Caco-2 (cell line): Measurements from ENCODE around the gene C2orf76. TPM values are rescaled to one million over a fixed set of nuclear protein-coding genes. Genes with fewer than 3 reads are reported as not detected.
A peak's percentile ranks its signal among the peaks of the same experiment; 100 is the strongest.

Source experiments
- BruUV-seq: library from RNA; stranded (reverse); fragments of 400-500 nt; replicated peaks from 2 replicates; lab custom pipeline; 2021; lab: Mats Ljungman, UMichigan
- CTCF ChIA-PET: fragments of 300-600 bp; sonication (Branson Sonifier 250); formaldehyde crosslinking; loops from one replicate; lab custom pipeline; 2022; ENCODE audit warnings: antibody characterized with exemption; lab: Charles Lee
- POLR2A ChIA-PET: fragments of 300-600 bp; sonication (Branson Sonifier 250); formaldehyde crosslinking; loops from one replicate; lab custom pipeline; 2022; ENCODE audit warnings: antibody characterized with exemption; lab: Charles Lee
- DNase-seq, 2 experiments: peaks; one replicate each; pipeline versions ENCODE4 v3.0.0 to v3.0.0-alpha.2; 2020 to 2022
- H3K27me3 ChIP-seq: replicated peaks from 2 replicates; pipeline ENCODE4 v1.6.0; 2011; ENCODE audit warnings: low read length; ENCODE audit not compliant: control insufficient read depth, insufficient read depth
- H3K36me3 ChIP-seq: 2 replicates; pipeline ENCODE4 v1.5.1; 2011; ENCODE audit warnings: low read length; ENCODE audit not compliant: control insufficient read depth, insufficient read depth
- H3K4me1 ChIP-seq: fragments of 250-450 bp; sonication (Bioruptor Pico); 2 replicates; pipeline ENCODE4 v1.5.1; 2020; ENCODE audit warnings: mild to moderate bottlenecking
- H3K4me3 ChIP-seq: 2 replicates; pipeline ENCODE4 v1.5.1; 2011; ENCODE audit warnings: low read depth, mild to moderate bottlenecking, control low read depth, low read length
- H3K9me3 ChIP-seq: fragments of 250-450 bp; sonication (Bioruptor Pico); 2 replicates; pipeline ENCODE4 v1.5.1; 2020; ENCODE audit warnings: mild to moderate bottlenecking, moderate library complexity
- H3K27ac Mint-ChIP-seq: one replicate; pipeline ENCODE4 v1.8.0; 2022; ENCODE audit warnings: mixed read lengths; ENCODE audit not compliant: unreplicated experiment
- H3K27me3 Mint-ChIP-seq: one replicate; pipeline ENCODE4 v1.8.0; 2022; ENCODE audit warnings: mixed read lengths; ENCODE audit not compliant: insufficient read depth, unreplicated experiment
- H3K36me3 Mint-ChIP-seq: one replicate; pipeline ENCODE4 v1.8.0; 2022; ENCODE audit warnings: mild to moderate bottlenecking, mixed read lengths; ENCODE audit not compliant: insufficient read depth, unreplicated experiment
- H3K4me1 Mint-ChIP-seq: one replicate; pipeline ENCODE4 v1.8.0; 2022; ENCODE audit warnings: low read depth, mixed read lengths; ENCODE audit not compliant: unreplicated experiment
- H3K4me3 Mint-ChIP-seq: one replicate; pipeline ENCODE4 v1.8.0; 2022; ENCODE audit warnings: mild to moderate bottlenecking, moderate library complexity, mixed read lengths; ENCODE audit not compliant: unreplicated experiment
- H3K9me3 Mint-ChIP-seq: one replicate; pipeline ENCODE4 v1.8.0; 2022; ENCODE audit warnings: mixed read lengths; ENCODE audit not compliant: unreplicated experiment
- CTCF ChIP-seq, 2 experiments: fragments of 200-600 bp in 1 of 2; IDR thresholded peaks; 1 replicate in 1 of 2; 2 replicates in 1 of 2; pipeline versions ENCODE4 v1.5.1 to v1.8.0; 2011 to 2022; ENCODE audit warnings: antibody characterized with exemption in 1 of 2, control low read depth in 1 of 2, inconsistent platforms in 1 of 2, low read depth in 1 of 2, low read length in 1 of 2, mild to moderate bottlenecking in 1 of 2, moderate library complexity in 1 of 2; ENCODE audit not compliant: insufficient read depth in 1 of 2, severe bottlenecking in 1 of 2, unreplicated experiment in 1 of 2
- intact Hi-C: fragments of 100-400 bp; cut with micrococcal nuclease; formaldehyde crosslinking; loops from one replicate; pipeline ENCODE4 v1.10.0; 2022; ENCODE audit not compliant: unreplicated experiment
- total RNA-seq: library from RNA; stranded (reverse); gene quantifications from 2 replicates; pipeline ENCODE4 v1.2.3, GENCODE V29; 2022

C2orf76 gene
- total RNA-seq, 1 experiment from 2014 or later = 6.5 TPM

DNA sequence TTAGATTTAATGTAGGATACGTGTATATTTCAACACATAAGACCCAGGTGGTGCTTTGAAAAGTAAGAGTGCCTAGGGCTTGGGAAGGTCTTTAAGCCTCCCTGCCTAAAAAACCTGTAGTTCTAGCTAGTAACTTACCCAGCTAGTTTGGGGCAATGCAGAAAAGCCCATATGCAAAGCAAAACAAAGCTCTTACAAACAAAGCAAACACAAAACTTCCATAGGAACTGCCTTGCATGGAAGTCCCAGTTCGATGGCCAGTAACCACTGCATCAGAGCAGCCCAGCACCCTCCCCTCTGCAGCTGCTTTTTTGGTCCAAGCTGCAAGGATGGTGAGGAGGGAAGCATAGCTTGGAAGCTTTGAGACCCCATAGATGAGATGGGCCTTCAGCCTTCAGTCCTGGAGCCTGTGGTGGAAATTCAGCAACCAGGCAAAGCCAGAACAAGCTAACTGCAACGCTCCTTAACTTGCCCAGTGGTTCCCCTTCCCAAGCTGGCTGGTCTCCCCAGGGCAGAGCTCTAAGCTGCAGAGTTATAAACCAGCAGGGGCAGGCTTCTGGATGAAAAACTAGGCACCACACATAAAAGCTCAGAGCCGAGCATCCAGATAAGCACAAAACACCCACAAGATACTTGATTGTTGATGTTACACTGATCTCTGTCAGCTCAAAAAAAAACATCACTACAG, 16.2 kb downstream of the C2orf76 start:
- POLR2A ChIA-PET = interaction anchor here (0.9 kb wide), 1 partner anchor 16 kb away, joined by 3 read pairs; the partner anchor contains the start of genes C2orf76 and DBI
- H3K27me3 Mint-ChIP-seq = no peaks in the 10 kb centered on the region
- Histone ChIP-seq H3K27me3 (no peaks in the 10 kb centered on the region), H3K36me3 (no peaks in the 10 kb centered on the region), H3K4me1 (no peaks in the 10 kb centered on the region), H3K9me3 (no peaks in the 10 kb centered on the region), H3K4me3 (no peak overlapping the region)
- CTCF ChIA-PET = interaction anchor here (0.8 to 1.3 kb wide), 2 partner anchors 16 to 137 kb away, joined by 3 to 7 read pairs; partner anchors contain the start of genes C2orf76 and DBI
- no peak overlapping the region for H3K4me3 Mint-ChIP-seq
- no peak overlapping the region for H3K27ac Mint-ChIP-seq
- intact Hi-C loops = no loop called here
- DNase-seq = peak in 1 of 2 experiments; percentile 7
- H3K9me3 Mint-ChIP-seq = peaks cover 9% of the 10 kb centered on the region
- no peaks in the 10 kb centered on the region for H3K36me3 Mint-ChIP-seq
- no peaks in the 10 kb centered on the region for H3K4me1 Mint-ChIP-seq
- peak in 1 of 2 experiments; percentile 22 for TF ChIP-seq CTCF (IDR thresholded peaks at IDR 0.05; ENCODE audit: insufficient read depth in 1 of 2, low read depth in 1 of 2, low read length in 1 of 2, severe bottlenecking in 1 of 2, unreplicated experiment in 1 of 2)
- BruUV-seq = no TSS peak

DNA sequence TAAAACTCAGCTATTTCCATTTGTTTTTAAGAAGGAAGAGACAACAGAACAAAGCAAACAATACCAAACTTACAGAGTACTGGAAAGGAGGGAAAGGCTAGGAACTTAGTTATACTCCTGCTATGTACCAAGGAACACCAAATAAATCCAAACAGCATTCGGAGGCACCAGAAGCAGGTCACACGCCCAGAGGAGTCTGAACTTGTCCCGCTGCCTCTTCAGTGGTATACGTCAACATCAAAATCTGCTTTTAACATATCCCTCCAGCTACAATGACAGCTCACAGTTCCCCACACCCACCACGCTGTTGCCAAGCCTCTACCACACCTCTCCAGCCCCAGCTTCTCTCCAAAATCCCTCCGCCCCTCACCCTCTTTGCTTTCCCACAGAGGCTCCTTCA, 17.3 kb downstream of the C2orf76 start:
- Mint-ChIP-seq H3K27me3 (no peaks in the 10 kb centered on the region), H3K9me3 (peaks cover 9% of the 10 kb centered on the region), H3K36me3 (no peaks in the 10 kb centered on the region), H3K4me3 (no peak overlapping the region), H3K4me1 (no peaks in the 10 kb centered on the region), H3K27ac (no peak overlapping the region)
- no peaks in the 10 kb centered on the region for H3K27me3 ChIP-seq
- H3K36me3 ChIP-seq = no peaks in the 10 kb centered on the region
- no peak overlapping the region for H3K4me3 ChIP-seq
- intact Hi-C loops = no loop called here
- CTCF ChIA-PET = no interaction called here
- no peak for DNase-seq
- H3K4me1 ChIP-seq = no peaks in the 10 kb centered on the region
- POLR2A ChIA-PET = no interaction called here
- no peak for TF ChIP-seq CTCF (IDR thresholded peaks at IDR 0.05; ENCODE audit: insufficient read depth in 1 of 2, low read depth in 1 of 2, low read length in 1 of 2, severe bottlenecking in 1 of 2, unreplicated experiment in 1 of 2)
- no peaks in the 10 kb centered on the region for H3K9me3 ChIP-seq
- BruUV-seq = no TSS peak

DNA sequence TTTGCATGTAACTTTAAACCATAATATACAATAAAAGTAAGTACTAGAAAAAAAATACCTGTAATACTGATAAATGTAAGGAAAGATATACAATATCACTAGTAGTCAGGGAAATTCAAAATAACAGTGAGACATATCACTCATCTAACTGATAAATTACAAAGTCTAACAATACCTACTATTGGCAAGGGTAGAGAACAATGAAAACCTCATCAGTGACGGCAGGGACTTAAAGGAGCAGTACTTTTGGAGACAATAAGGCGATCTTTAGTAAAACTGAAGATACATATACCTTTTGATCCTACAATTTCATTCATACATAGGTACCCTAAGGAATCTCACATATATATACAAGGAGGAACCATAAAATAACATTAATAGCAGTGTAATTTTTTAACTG, 24.9 kb downstream of the C2orf76 start:
- Mint-ChIP-seq H3K27me3 (no peaks in the 10 kb centered on the region), H3K9me3 (peaks cover under 1% of the 10 kb centered on the region), H3K27ac (no peak overlapping the region), H3K4me3 (no peak overlapping the region), H3K36me3 (no peaks in the 10 kb centered on the region), H3K4me1 (no peaks in the 10 kb centered on the region)
- Histone ChIP-seq H3K27me3 (no peaks in the 10 kb centered on the region), H3K36me3 (no peaks in the 10 kb centered on the region), H3K4me1 (no peaks in the 10 kb centered on the region), H3K4me3 (no peak overlapping the region), H3K9me3 (no peaks in the 10 kb centered on the region)
- no TSS peak for BruUV-seq
- ChIA-PET CTCF (no interaction called here), POLR2A (no interaction called here)
- no peak for TF ChIP-seq CTCF (IDR thresholded peaks at IDR 0.05; ENCODE audit: insufficient read depth in 1 of 2, low read depth in 1 of 2, low read length in 1 of 2, severe bottlenecking in 1 of 2, unreplicated experiment in 1 of 2)
- no peak for DNase-seq
- intact Hi-C loops = no loop called here
